Sigmoid colon (tissue), 4 donors: ENCODE results near the gene ATRX.

ENCODE experiments used
- CTCF ChIP-seq, 4 experiments: fragments of 450-650 bp in 3 of 4; fragments of 200-600 bp in 1 of 4; IDR thresholded peaks; one replicate each; pipeline ENCODE4 v1.5.1; 2016 to 2019; ENCODE audit warnings: antibody characterized with exemption in 4 of 4, mild to moderate bottlenecking in 3 of 4, moderate library complexity in 2 of 4
- EP300 ChIP-seq, 4 donors: sonication (generic); formaldehyde crosslinking; IDR thresholded peaks; one replicate each; pipeline ENCODE4 v1.6.1; 2017; ENCODE audit warnings: antibody characterized with exemption in 4 of 4
- POLR2A ChIP-seq, 2 donors: fragments of 450-650 bp; IDR thresholded peaks; one replicate each; pipeline ENCODE4 v1.6.1; 2016; ENCODE audit warnings: antibody characterized with exemption in 2 of 2, mild to moderate bottlenecking in 2 of 2, moderate library complexity in 2 of 2
- POLR2AphosphoS5 ChIP-seq, 4 donors: sonication (generic); formaldehyde crosslinking; IDR thresholded peaks; one replicate each; pipeline ENCODE4 v1.6.1; 2017; ENCODE audit warnings: antibody characterized with exemption in 4 of 4

GRCh38 chrX:77668391-77669237 is 117.4 kb downstream of the ATRX start:
- TF ChIP-seq CTCF (IDR thresholded peaks at IDR 0.05): no peak
- TF ChIP-seq POLR2A (IDR thresholded peaks at IDR 0.05): no peak
- no peak for TF ChIP-seq EP300 (IDR thresholded peaks at IDR 0.05)
- TF ChIP-seq POLR2AphosphoS5 (IDR thresholded peaks at IDR 0.05): no peak
